SH-SY5Y (cell line): ENCODE measurements around the gene SLK.

Experiments used
- GATA2 ChIP-seq: IDR thresholded peaks from 2 replicates; pipeline ENCODE4 v1.6.1; 2011; ENCODE audit warnings: mild to moderate bottlenecking, low read depth, low read length
- GATA3 ChIP-seq: IDR thresholded peaks from 2 replicates; pipeline ENCODE4 v1.6.1; 2011; ENCODE audit warnings: low read depth, mild to moderate bottlenecking, low read length, moderate library complexity

DNA sequence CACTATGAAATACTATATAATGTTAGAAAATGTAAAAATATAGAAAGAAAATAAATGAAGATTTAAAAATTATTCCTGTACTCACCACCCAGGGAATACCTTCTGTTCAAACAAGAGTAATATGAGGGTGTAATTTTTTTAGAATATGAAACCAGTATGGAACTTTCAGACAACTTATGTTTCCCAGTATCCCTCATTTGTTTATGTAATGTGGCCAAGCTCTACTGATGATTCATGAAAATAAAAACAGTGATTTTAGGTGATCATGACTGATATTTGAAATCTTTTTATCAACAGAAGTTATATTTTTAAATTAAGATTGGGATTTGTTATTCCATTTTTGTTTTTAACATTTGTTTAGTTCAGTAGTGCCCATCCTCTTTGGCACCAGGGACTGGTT lies 18.8 kb downstream of the SLK start:
- TF ChIP-seq GATA2 (no peak), GATA3 (no peak)
